VCaP (cell line): ENCODE measurements around the gene TMEM184B.
A peak's percentile ranks its signal among the peaks of the same experiment; 100 is the strongest.

Experiments
- H3K27ac ChIP-seq: fragments of 450-650 bp; 2 replicates; pipeline ENCODE4 v1.5.1; 2017
- TF ChIP-seq, protein P1 (sequence below): fragments of 450-650 bp; conservative IDR thresholded peaks from 2 replicates; pipeline ENCODE4 v1.5.1; 2017; ENCODE audit warnings: mild to moderate bottlenecking, moderate library complexity

Gene TMEM184B

DNA sequence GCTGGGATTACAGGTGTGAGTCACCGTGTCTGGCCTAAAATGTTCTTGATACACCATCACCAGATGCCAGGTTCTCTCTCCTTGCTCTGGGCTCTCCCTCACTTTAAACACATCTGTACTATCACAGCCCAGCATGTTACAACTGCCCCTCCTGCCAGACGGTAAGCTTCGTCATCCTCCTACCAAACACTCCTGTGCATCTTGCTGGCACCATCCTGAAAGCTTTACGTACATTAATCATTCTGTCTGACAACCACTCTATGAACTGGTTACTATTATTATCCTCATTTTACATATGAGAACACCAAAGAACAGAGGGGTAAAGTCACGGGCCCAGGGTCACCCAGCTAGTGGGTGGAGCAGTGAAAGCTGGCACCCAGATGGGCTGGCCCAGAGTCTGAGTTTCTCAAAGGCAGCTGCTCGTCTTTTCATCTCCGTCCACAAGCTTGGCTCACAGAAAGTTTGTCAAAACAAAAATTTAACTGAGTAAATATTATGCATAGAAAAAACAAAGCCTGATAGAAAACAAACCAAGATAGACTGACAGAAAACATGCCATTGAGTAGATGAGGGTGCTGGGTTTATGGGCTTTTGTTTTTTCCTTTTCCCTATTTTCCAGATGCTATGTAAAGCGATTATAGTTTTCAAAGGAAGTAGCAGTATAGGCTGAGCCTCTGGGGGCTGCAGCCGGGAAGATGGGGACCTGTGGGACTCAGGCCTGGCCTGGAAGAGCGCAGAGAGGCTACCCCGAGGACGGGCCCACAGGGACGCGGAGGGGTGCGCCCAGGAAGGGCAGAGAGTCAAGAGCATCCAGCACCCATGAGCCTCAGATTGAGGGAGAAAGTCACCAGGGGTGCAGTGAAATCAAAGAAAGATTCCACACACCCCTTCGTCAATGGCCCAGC, 100.6 kb downstream of the TMEM184B start:
- H3K27ac ChIP-seq: peak overlapping the region; percentile 35
- TF ChIP-seq, protein P1, sequence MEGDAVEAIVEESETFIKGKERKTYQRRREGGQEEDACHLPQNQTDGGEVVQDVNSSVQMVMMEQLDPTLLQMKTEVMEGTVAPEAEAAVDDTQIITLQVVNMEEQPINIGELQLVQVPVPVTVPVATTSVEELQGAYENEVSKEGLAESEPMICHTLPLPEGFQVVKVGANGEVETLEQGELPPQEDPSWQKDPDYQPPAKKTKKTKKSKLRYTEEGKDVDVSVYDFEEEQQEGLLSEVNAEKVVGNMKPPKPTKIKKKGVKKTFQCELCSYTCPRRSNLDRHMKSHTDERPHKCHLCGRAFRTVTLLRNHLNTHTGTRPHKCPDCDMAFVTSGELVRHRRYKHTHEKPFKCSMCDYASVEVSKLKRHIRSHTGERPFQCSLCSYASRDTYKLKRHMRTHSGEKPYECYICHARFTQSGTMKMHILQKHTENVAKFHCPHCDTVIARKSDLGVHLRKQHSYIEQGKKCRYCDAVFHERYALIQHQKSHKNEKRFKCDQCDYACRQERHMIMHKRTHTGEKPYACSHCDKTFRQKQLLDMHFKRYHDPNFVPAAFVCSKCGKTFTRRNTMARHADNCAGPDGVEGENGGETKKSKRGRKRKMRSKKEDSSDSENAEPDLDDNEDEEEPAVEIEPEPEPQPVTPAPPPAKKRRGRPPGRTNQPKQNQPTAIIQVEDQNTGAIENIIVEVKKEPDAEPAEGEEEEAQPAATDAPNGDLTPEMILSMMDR: no peak

DNA sequence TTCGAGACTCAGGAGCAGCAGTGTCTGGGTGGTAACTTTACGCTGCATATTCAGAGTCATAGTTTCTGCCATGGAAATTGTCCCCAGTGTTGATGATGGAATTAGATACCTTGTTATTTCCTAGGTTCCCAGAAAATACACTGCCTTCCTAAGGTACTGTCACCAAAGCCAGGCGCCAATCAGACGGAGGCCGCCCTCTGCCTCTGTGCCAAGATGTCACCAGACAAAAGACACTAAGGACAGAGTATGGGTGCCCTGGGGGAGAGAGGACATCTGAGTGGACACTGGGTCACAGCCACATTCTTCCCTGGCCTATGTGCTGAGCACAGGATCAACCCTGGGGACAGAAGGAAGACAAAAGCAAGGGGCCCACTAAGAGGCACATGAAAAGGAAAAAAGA, 102.3 kb downstream of the TMEM184B start:
- TF ChIP-seq, protein P1: no peak
- H3K27ac ChIP-seq: no peak overlapping the region
